SK-N-MC (cell line): ENCODE measurements around the gene ABL2.

ENCODE experiments used
- EZH2 ChIP-seq: fragments of 200-600 bp; sonication (generic); IDR thresholded peaks from one replicate; pipeline ENCODE4 v1.6.1; 2017; ENCODE audit warnings: antibody characterized with exemption
- FOXP2 ChIP-seq: optimal IDR thresholded peaks from 2 replicates; pipeline ENCODE3; 2011; ENCODE audit warnings: mild to moderate bottlenecking, moderate library complexity; ENCODE audit not compliant: insufficient read depth; ENCODE audit errors: extremely low read length, control extremely low read depth
- POLR2AphosphoS5 ChIP-seq: IDR thresholded peaks from 2 replicates; pipeline ENCODE4 v1.6.1; 2012; ENCODE audit warnings: mild to moderate bottlenecking, low read depth, low read length, borderline replicate concordance

- TF ChIP-seq POLR2AphosphoS5 (no peak), EZH2 (no peak), FOXP2 (no peak)
Measured at GRCh38 chr1:179194068-179194537, 35.4 kb downstream of the ABL2 start.
